Progenitor cell of endocrine pancreas (in vitro differentiated cells): Measurements from ENCODE around the gene GRID2. TPM values are rescaled to one million over a fixed set of nuclear protein-coding genes. Genes with fewer than 3 reads are reported as not detected.
A peak's percentile ranks its signal among the peaks of the same experiment; 100 is the strongest.

ENCODE experiments used
- DNase-seq: peaks from one replicate; pipeline ENCODE4 v3.0.0; 2021; ENCODE audit warnings: low spot score; ENCODE audit not compliant: unreplicated experiment
- H3K27ac Mint-ChIP-seq: 2 replicates; pipeline ENCODE4 v1.8.0; 2021; ENCODE audit warnings: mild to moderate bottlenecking, moderate library complexity, mixed read lengths
- H3K27me3 Mint-ChIP-seq: 2 replicates; pipeline ENCODE4 v1.8.0; 2021; ENCODE audit warnings: mixed read lengths
- H3K36me3 Mint-ChIP-seq: 2 replicates; pipeline ENCODE4 v1.8.0; 2022; ENCODE audit warnings: mixed read lengths; ENCODE audit not compliant: insufficient read depth
- H3K4me1 Mint-ChIP-seq: 2 replicates; pipeline ENCODE4 v1.8.0; 2021; ENCODE audit warnings: low read depth, mixed read lengths
- H3K4me3 Mint-ChIP-seq: 2 replicates; pipeline ENCODE4 v1.8.0; 2021; ENCODE audit warnings: low read depth, mild to moderate bottlenecking, moderate library complexity, mixed read lengths
- H3K9me3 Mint-ChIP-seq: 2 replicates; pipeline ENCODE4 v1.8.0; 2021; ENCODE audit warnings: low read depth, mixed read lengths
- CTCF ChIP-seq: fragments of 200-600 bp; sonication (generic); IDR thresholded peaks from one replicate; pipeline ENCODE4 v1.5.0; 2021; ENCODE audit warnings: antibody characterized with exemption, mild to moderate bottlenecking; ENCODE audit not compliant: unreplicated experiment
- total RNA-seq: library from RNA; stranded (reverse); gene quantifications from 2 replicates; pipeline ENCODE4 v1.2.1, GENCODE V29; 2021

GRID2 gene
- total RNA-seq, 1 donor from 2014 or later, result 0.69 TPM

GRCh38 chr4:92305878-92306520, 2.2 kb downstream of the GRID2 start:
- TF ChIP-seq CTCF, result no peak
- Mint-ChIP-seq H3K4me3 (peak overlapping the region; percentile 75), H3K27ac (peak overlapping the region; percentile 31), H3K4me1 (peaks cover 19% of the 10 kb centered on the region), H3K27me3 (peaks cover 57% of the 10 kb centered on the region), H3K36me3 (no peaks in the 10 kb centered on the region), H3K9me3 (no peaks in the 10 kb centered on the region)
- no peak for DNase-seq

GRCh38 chr4:92307181-92307580, 3.4 kb downstream of the GRID2 start:
- Mint-ChIP-seq H3K4me1 (peaks cover 19% of the 10 kb centered on the region), H3K36me3 (no peaks in the 10 kb centered on the region), H3K27ac (no peak overlapping the region), H3K9me3 (no peaks in the 10 kb centered on the region), H3K4me3 (no peak overlapping the region), H3K27me3 (peaks cover 49% of the 10 kb centered on the region)
- no peak for TF ChIP-seq CTCF
- no peak for DNase-seq

GRCh38 chr4:92307866-92308265, 4.1 kb downstream of the GRID2 start:
- Mint-ChIP-seq H3K27ac (no peak overlapping the region), H3K9me3 (no peaks in the 10 kb centered on the region), H3K36me3 (no peaks in the 10 kb centered on the region), H3K27me3 (peaks cover 42% of the 10 kb centered on the region), H3K4me3 (no peak overlapping the region), H3K4me1 (peaks cover 19% of the 10 kb centered on the region)
- TF ChIP-seq CTCF, result no peak
- DNase-seq, result no peak

- no peak for DNase-seq
- Mint-ChIP-seq H3K4me1 (no peaks in the 10 kb centered on the region), H3K9me3 (no peaks in the 10 kb centered on the region), H3K4me3 (no peak overlapping the region), H3K36me3 (no peaks in the 10 kb centered on the region), H3K27ac (no peak overlapping the region), H3K27me3 (peaks cover 4% of the 10 kb centered on the region)
- no peak for TF ChIP-seq CTCF
Measured at GRCh38 chr4:92317047-92317446, 13.3 kb downstream of the GRID2 start.

GRCh38 chr4:92328095-92328494, 24.3 kb downstream of the GRID2 start:
- peaks cover 4% of the 10 kb centered on the region for H3K4me1 Mint-ChIP-seq
- no peak for DNase-seq
- H3K4me3 Mint-ChIP-seq, result no peak overlapping the region
- H3K27me3 Mint-ChIP-seq, result peaks cover 3% of the 10 kb centered on the region
- H3K36me3 Mint-ChIP-seq, result no peaks in the 10 kb centered on the region
- no peak for TF ChIP-seq CTCF
- H3K9me3 Mint-ChIP-seq, result no peaks in the 10 kb centered on the region
- H3K27ac Mint-ChIP-seq, result no peak overlapping the region
